ENCODE data around the gene SLC46A2. TPM values are rescaled to one million over a fixed set of nuclear protein-coding genes. Genes with fewer than 3 reads are reported as not detected.

Gene SLC46A2
- total and polyA plus RNA-seq, 2 of the 13 experiments (the other 11 are each of a cell fraction or from before 2014, with no cell fraction given): not detected

DNA sequence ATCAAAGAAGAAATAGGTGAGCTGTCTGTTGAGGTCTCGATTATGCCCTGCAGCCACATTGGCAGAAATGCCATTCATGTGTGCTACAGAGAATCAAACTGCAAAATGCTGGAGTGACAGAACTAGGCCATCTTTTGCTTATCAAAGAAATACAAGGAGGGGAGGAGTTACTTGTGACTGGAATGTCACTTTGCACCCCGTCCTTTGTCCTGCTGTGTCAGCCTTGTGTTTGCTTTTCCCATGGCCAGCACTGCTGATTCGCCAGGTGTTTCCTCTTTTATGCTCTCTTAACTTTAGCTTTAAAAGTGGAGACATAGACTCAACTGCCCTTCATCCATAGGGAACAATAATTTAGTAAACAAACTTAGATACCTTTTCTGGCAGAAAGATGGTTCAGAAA is 54.3 kb downstream of the SLC46A2 start (continued):
- no peak for TF ChIP-seq ZNF749 (CRISPR knock-in tag; IDR thresholded peaks at IDR 0.05; ENCODE audit: borderline replicate concordance)
- no peak for TF ChIP-seq ZNF12 (CRISPR knock-in tag; IDR thresholded peaks at IDR 0.05)
- TF ChIP-seq, protein P1, sequence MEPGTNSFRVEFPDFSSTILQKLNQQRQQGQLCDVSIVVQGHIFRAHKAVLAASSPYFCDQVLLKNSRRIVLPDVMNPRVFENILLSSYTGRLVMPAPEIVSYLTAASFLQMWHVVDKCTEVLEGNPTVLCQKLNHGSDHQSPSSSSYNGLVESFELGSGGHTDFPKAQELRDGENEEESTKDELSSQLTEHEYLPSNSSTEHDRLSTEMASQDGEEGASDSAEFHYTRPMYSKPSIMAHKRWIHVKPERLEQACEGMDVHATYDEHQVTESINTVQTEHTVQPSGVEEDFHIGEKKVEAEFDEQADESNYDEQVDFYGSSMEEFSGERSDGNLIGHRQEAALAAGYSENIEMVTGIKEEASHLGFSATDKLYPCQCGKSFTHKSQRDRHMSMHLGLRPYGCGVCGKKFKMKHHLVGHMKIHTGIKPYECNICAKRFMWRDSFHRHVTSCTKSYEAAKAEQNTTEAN (CRISPR knock-in tag; conservative IDR thresholded peaks at IDR 0.05): no peak
- TF ChIP-seq ATRX (CRISPR knock-in tag; IDR thresholded peaks at IDR 0.05; ENCODE audit: borderline replicate concordance): no peak
- no peak for TF ChIP-seq TMF1 (CRISPR knock-in tag; IDR thresholded peaks at IDR 0.05; ENCODE audit: low read depth)
- TF ChIP-seq ZNF33B (CRISPR knock-in tag; IDR thresholded peaks at IDR 0.05): no peak
- TF ChIP-seq CENPT (CRISPR knock-in tag; IDR thresholded peaks at IDR 0.05; ENCODE audit: low read depth): no peak
- no peak for TF ChIP-seq HMG20B (CRISPR knock-in tag; conservative IDR thresholded peaks at IDR 0.05)
- no peak for TF ChIP-seq ZNF350 (CRISPR knock-in tag; IDR thresholded peaks at IDR 0.05; ENCODE audit: borderline replicate concordance, low read depth)
- TF ChIP-seq ZNF891 (CRISPR knock-in tag; IDR thresholded peaks at IDR 0.05): no peak
- TF ChIP-seq ARID4A (CRISPR knock-in tag; IDR thresholded peaks at IDR 0.05; ENCODE audit: borderline replicate concordance): no peak; the same call in 1 of the 2 replicates
- TF ChIP-seq ZNF253 (CRISPR knock-in tag; IDR thresholded peaks at IDR 0.05; ENCODE audit: borderline replicate concordance): no peak
- TF ChIP-seq KLF13 (CRISPR knock-in tag; IDR thresholded peaks at IDR 0.05): no peak
- no peak for TF ChIP-seq NPAS2 (CRISPR knock-in tag; IDR thresholded peaks at IDR 0.05; ENCODE audit: borderline replicate concordance)
- no peak for TF ChIP-seq ZNF562 (CRISPR knock-in tag; IDR thresholded peaks at IDR 0.05; ENCODE audit: borderline replicate concordance)
- TF ChIP-seq ZNF557 (CRISPR knock-in tag; IDR thresholded peaks at IDR 0.05): no peak
- TF ChIP-seq, protein P2, sequence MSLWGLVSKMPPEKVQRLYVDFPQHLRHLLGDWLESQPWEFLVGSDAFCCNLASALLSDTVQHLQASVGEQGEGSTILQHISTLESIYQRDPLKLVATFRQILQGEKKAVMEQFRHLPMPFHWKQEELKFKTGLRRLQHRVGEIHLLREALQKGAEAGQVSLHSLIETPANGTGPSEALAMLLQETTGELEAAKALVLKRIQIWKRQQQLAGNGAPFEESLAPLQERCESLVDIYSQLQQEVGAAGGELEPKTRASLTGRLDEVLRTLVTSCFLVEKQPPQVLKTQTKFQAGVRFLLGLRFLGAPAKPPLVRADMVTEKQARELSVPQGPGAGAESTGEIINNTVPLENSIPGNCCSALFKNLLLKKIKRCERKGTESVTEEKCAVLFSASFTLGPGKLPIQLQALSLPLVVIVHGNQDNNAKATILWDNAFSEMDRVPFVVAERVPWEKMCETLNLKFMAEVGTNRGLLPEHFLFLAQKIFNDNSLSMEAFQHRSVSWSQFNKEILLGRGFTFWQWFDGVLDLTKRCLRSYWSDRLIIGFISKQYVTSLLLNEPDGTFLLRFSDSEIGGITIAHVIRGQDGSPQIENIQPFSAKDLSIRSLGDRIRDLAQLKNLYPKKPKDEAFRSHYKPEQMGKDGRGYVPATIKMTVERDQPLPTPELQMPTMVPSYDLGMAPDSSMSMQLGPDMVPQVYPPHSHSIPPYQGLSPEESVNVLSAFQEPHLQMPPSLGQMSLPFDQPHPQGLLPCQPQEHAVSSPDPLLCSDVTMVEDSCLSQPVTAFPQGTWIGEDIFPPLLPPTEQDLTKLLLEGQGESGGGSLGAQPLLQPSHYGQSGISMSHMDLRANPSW (CRISPR knock-in tag; IDR thresholded peaks at IDR 0.05; ENCODE audit: borderline replicate concordance): no peak
- no peak for TF ChIP-seq ZNF773 (CRISPR knock-in tag; IDR thresholded peaks at IDR 0.05; ENCODE audit: borderline replicate concordance)
- TF ChIP-seq ZNF232 (CRISPR knock-in tag; IDR thresholded peaks at IDR 0.05; ENCODE audit: borderline replicate concordance): no peak
- TF ChIP-seq ZNF292 (CRISPR knock-in tag; IDR thresholded peaks at IDR 0.05; ENCODE audit: borderline replicate concordance, low read depth): no peak
- TF ChIP-seq ZFX (CRISPR knock-in tag; IDR thresholded peaks at IDR 0.05; ENCODE audit: low read depth): 0 out of 2 replicates have a peak, but pooled peaks have one; percentile 17
- no peak for TF ChIP-seq YEATS4 (CRISPR knock-in tag; IDR thresholded peaks at IDR 0.05; ENCODE audit: borderline replicate concordance)
- TF ChIP-seq, protein P3, sequence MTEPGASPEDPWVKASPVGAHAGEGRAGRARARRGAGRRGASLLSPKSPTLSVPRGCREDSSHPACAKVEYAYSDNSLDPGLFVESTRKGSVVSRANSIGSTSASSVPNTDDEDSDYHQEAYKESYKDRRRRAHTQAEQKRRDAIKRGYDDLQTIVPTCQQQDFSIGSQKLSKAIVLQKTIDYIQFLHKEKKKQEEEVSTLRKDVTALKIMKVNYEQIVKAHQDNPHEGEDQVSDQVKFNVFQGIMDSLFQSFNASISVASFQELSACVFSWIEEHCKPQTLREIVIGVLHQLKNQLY (CRISPR knock-in tag; IDR thresholded peaks at IDR 0.05): no peak
